ENCODE results near the gene RYR1. TPM values are rescaled to one million over a fixed set of nuclear protein-coding genes. Genes with fewer than 3 reads are reported as not detected.
"Not testable (repeated sequence)": the region's sequence is repeated elsewhere in the genome, so short reads cannot be mapped to it uniquely, and the experiment has no call there.

Gene RYR1
- total and polyA plus RNA-seq, 7 donors, result under 0.01 to 4.1 (median 0.85) TPM

DNA sequence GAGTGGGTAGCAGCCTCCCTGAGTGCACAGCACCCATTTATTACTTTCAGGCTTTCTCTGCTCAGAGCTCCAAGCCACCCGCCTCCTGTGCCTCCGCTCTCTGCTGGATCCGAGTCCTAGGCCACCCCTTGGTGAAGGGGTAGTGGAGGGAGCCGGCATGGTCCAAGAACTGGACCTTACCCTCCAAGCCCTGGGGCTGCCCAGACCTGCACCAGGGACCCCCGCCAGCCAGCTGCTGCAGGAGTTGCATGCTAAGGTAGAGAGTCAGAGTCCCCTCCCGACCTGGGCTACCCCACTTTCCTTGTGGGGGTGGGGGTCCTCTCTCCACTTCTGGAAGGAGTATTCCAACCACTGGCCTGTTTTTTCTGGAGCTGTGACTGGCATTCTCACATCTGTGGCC, 28.6 kb upstream of the RYR1 start:
- intact Hi-C loops (cut with DNase I), result loop anchor here (5.0 kb wide), 1 partner anchor 212 kb away; the partner anchor contains the start of genes EIF3K and MAP4K1
- Histone ChIP-seq H3K9me3 (no peaks in the 10 kb centered on the region), H3K4me1 (peaks cover 0 to 15% (median 7%) of the 10 kb centered on the region in 4 donors), H3K27me3 (peaks cover 0 to 14% (median 12%) of the 10 kb centered on the region in 3 donors), H3K36me3 (peaks cover 0 to 26% (median 11%) of the 10 kb centered on the region in 4 donors), H3K27ac (no peak overlapping the region), H3K4me3 (no peak overlapping the region)
- DNase-seq, result no peak
- no peak for TF ChIP-seq POLR2A (IDR thresholded peaks at IDR 0.05)
- TF ChIP-seq POLR2AphosphoS5 (IDR thresholded peaks at IDR 0.05), result no peak
- TF ChIP-seq CTCF (IDR thresholded peaks at IDR 0.05), result no peak
- no peak for TF ChIP-seq EP300 (IDR thresholded peaks at IDR 0.05)
- 95 to 97% methylated on average over 6 of the region's 6 CpGs for WGBS, 2 donors

- intact Hi-C loops (cut with DNase I), result no loop called here
- DNase-seq, result no peak
- H3K9me3 ChIP-seq, result no peaks in the 10 kb centered on the region
- TF ChIP-seq EP300 (IDR thresholded peaks at IDR 0.05) (no peak), POLR2A (IDR thresholded peaks at IDR 0.05) (no peak), POLR2AphosphoS5 (IDR thresholded peaks at IDR 0.05) (no peak), CTCF (IDR thresholded peaks at IDR 0.05) (no peak)
- no peak overlapping the region for H3K4me3 ChIP-seq
- H3K4me1 ChIP-seq, result peaks cover 0 to 15% (median 7%) of the 10 kb centered on the region in 4 donors
- 96 to 98% methylated on average over 8 of the region's 8 CpGs for WGBS, 2 donors
- H3K36me3 ChIP-seq, result peaks cover 0 to 26% (median 11%) of the 10 kb centered on the region in 4 donors
- H3K27ac ChIP-seq, result no peak overlapping the region
- peaks cover 0 to 9% (median 8%) of the 10 kb centered on the region in 3 donors for H3K27me3 ChIP-seq
Observed at GRCh38 chr19:38405276-38405675, 28.2 kb upstream of the RYR1 start.

DNA sequence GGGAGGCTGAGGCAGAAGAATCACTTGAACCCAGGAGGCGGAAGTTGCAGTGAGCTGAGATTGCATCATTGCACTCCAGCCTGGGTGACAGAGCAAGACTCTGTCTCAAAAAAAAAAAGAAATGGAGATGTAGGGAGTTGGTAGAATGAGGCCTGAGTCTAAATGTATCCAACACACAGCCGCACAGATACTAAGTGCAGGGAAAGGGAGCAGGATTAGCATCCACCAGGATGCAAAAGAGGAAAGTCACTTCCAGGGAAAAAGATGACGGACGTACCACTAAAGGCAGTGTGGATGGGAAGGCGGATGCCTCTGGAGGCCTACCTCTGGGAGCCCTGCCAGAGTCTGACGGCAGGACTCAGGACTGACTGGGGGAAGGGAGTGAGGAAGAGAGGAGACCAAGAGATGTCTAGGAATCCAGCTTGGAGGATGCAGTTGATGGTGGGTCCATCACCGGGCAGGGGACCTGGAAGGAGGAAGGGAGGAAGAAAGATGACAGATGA, 23.8 kb upstream of the RYR1 start:
- intact Hi-C loops (cut with DNase I), result no loop called here
- H3K27ac ChIP-seq, result no peak overlapping the region
- TF ChIP-seq CTCF (IDR thresholded peaks at IDR 0.05) (no peak), POLR2AphosphoS5 (IDR thresholded peaks at IDR 0.05) (no peak), EP300 (IDR thresholded peaks at IDR 0.05) (no peak), POLR2A (IDR thresholded peaks at IDR 0.05) (no peak)
- H3K4me3 ChIP-seq, result no peak overlapping the region
- H3K27me3 ChIP-seq, result peaks cover 0 to 7% (median 0%) of the 10 kb centered on the region in 3 donors
- DNase-seq, result no peak
- H3K4me1 ChIP-seq, result no peaks in the 10 kb centered on the region
- H3K36me3 ChIP-seq, result peaks cover 0 to 26% (median 11%) of the 10 kb centered on the region in 4 donors
- H3K9me3 ChIP-seq, result no peaks in the 10 kb centered on the region
- WGBS, 2 donors, result 49 to 71% methylated on average over 7 of the region's 7 CpGs

- H3K36me3 ChIP-seq, result peaks cover 0 to 26% (median 11%) of the 10 kb centered on the region in 4 donors
- 63 to 82% methylated on average over 6 of the region's 6 CpGs for WGBS, 2 donors
- H3K27me3 ChIP-seq; H3K4me3 ChIP-seq; intact Hi-C loops (cut with DNase I); H3K4me1 ChIP-seq; H3K9me3 ChIP-seq; DNase-seq; H3K27ac ChIP-seq: not testable (repeated sequence)
Observed at GRCh38 chr19:38410407-38410806, 23.1 kb upstream of the RYR1 start.

- peaks cover 0 to 7% (median 0%) of the 10 kb centered on the region in 3 donors for H3K27me3 ChIP-seq
- no peak for DNase-seq
- intact Hi-C loops (cut with DNase I), result no loop called here
- H3K36me3 ChIP-seq, result peaks cover 0 to 25% (median 11%) of the 10 kb centered on the region in 4 donors
- H3K4me1 ChIP-seq, result no peaks in the 10 kb centered on the region
- WGBS, 2 donors, result 88 to 89% methylated on average over 13 of the region's 13 CpGs
- no peak for TF ChIP-seq POLR2AphosphoS5 (IDR thresholded peaks at IDR 0.05)
- TF ChIP-seq POLR2A (IDR thresholded peaks at IDR 0.05), result no peak
- TF ChIP-seq CTCF (IDR thresholded peaks at IDR 0.05), result no peak
- TF ChIP-seq EP300 (IDR thresholded peaks at IDR 0.05), result no peak
- no peak overlapping the region for H3K27ac ChIP-seq
- no peaks in the 10 kb centered on the region for H3K9me3 ChIP-seq
- H3K4me3 ChIP-seq, result no peak overlapping the region
Observed at GRCh38 chr19:38411041-38411712, 22.3 kb upstream of the RYR1 start.

GRCh38 chr19:38411898-38412297, 21.6 kb upstream of the RYR1 start:
- H3K4me1 ChIP-seq; H3K4me3 ChIP-seq; intact Hi-C loops (cut with DNase I); DNase-seq; H3K27me3 ChIP-seq; H3K27ac ChIP-seq; H3K9me3 ChIP-seq: not testable (repeated sequence)
- H3K36me3 ChIP-seq, result peaks cover 0 to 18% (median 9%) of the 10 kb centered on the region in 4 donors
- WGBS, 2 donors, result 74 to 89% methylated on average over 5 of the region's 5 CpGs
